ENCODE data around the gene SQSTM1.

GRCh38 chr5:179839328-179840256 lies 18.9 kb downstream of the SQSTM1 start:
- TF ChIP-seq CTCF (IDR thresholded peaks at IDR 0.05) = no peak
- TF ChIP-seq EP300 (IDR thresholded peaks at IDR 0.05) = no peak
- no peak for TF ChIP-seq POLR2A (IDR thresholded peaks at IDR 0.05)

Measured in tibial nerve (tissue), 4 donors.